OCI-LY3 (cell line): ENCODE results near the gene VENTX.

Experiments
- EZH2phosphoT487 ChIP-seq: fragments of 200-600 bp; shearing (Covaris generic); IDR thresholded peaks from 2 replicates; pipeline ENCODE4 v1.6.1; 2018; ENCODE audit warnings: antibody characterized with exemption, mixed run types, low read depth
- TF ChIP-seq, protein P1 (sequence below): fragments of 200-600, 300-600 bp; sonication (generic); IDR thresholded peaks from 2 replicates; pipeline ENCODE4 v1.5.1; 2014; ENCODE audit warnings: antibody characterized with exemption, low read length, low read depth

- TF ChIP-seq, protein P1, sequence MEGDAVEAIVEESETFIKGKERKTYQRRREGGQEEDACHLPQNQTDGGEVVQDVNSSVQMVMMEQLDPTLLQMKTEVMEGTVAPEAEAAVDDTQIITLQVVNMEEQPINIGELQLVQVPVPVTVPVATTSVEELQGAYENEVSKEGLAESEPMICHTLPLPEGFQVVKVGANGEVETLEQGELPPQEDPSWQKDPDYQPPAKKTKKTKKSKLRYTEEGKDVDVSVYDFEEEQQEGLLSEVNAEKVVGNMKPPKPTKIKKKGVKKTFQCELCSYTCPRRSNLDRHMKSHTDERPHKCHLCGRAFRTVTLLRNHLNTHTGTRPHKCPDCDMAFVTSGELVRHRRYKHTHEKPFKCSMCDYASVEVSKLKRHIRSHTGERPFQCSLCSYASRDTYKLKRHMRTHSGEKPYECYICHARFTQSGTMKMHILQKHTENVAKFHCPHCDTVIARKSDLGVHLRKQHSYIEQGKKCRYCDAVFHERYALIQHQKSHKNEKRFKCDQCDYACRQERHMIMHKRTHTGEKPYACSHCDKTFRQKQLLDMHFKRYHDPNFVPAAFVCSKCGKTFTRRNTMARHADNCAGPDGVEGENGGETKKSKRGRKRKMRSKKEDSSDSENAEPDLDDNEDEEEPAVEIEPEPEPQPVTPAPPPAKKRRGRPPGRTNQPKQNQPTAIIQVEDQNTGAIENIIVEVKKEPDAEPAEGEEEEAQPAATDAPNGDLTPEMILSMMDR: no peak
- no peak for TF ChIP-seq EZH2phosphoT487
Observed at GRCh38 chr10:133211959-133212852, 25.4 kb upstream of the VENTX start.
